ENCODE results near the gene CTNNA3. TPM values are rescaled to one million over a fixed set of nuclear protein-coding genes. Genes with fewer than 3 reads are reported as not detected.

CTNNA3 gene
- total RNA-seq, 4 donors from 2014 or later, result under 0.01 to 0.38 (median 0.27) TPM

- TF ChIP-seq, protein P1, sequence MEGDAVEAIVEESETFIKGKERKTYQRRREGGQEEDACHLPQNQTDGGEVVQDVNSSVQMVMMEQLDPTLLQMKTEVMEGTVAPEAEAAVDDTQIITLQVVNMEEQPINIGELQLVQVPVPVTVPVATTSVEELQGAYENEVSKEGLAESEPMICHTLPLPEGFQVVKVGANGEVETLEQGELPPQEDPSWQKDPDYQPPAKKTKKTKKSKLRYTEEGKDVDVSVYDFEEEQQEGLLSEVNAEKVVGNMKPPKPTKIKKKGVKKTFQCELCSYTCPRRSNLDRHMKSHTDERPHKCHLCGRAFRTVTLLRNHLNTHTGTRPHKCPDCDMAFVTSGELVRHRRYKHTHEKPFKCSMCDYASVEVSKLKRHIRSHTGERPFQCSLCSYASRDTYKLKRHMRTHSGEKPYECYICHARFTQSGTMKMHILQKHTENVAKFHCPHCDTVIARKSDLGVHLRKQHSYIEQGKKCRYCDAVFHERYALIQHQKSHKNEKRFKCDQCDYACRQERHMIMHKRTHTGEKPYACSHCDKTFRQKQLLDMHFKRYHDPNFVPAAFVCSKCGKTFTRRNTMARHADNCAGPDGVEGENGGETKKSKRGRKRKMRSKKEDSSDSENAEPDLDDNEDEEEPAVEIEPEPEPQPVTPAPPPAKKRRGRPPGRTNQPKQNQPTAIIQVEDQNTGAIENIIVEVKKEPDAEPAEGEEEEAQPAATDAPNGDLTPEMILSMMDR (IDR thresholded peaks at IDR 0.05; ENCODE audit: low read depth), result no peak
These were observed 1157.1 kb downstream of the CTNNA3 start for GRCh38 chr10:66538908-66539307.

DNA sequence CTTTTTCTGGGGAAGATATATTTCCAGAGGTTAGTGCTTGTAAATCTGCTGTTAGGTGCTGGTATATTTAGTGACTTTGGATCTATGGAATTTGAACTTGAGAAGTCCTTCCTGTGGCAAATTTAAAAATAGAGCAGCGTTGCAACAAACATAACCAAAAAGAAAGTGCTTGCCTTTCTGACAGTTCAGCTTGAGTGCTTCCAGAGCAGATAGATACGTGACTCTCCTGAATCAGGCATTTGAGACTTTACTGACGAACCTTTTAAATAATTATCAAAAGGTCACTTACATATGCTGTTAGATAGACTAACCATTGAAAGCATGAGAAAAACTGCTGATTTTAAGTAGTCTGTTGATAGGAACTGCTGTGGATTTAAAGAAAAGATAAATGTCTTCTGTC lies 1157.6 kb downstream of the CTNNA3 start:
- TF ChIP-seq, protein P1 (IDR thresholded peaks at IDR 0.05; ENCODE audit: low read depth), result no peak

GRCh38 chr10:66537186-66537585 lies 1158.8 kb downstream of the CTNNA3 start:
- TF ChIP-seq, protein P1 (IDR thresholded peaks at IDR 0.05; ENCODE audit: low read depth), result no peak

GRCh38 chr10:66535439-66535838 lies 1160.6 kb downstream of the CTNNA3 start:
- TF ChIP-seq, protein P1 (IDR thresholded peaks at IDR 0.05; ENCODE audit: low read depth), result no peak

DNA sequence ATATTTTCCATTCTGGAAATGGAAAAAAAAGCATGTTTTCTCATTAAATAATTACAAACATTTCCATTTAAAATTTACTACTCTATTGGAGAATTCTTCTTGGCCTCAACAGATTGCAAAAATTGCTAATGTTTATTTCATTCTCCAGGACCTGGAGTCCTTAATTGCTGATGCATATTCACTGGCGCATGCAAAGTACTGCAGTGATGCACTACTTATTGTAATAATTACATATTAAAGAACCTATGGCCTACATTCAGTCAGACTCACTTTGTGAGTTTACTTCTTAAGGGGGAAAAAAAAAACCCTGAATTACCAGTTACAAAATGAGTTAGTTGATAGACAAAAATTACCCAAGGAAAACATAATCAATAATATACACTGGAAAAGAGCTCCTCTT lies 1161.1 kb downstream of the CTNNA3 start:
- TF ChIP-seq, protein P1 (IDR thresholded peaks at IDR 0.05; ENCODE audit: low read depth), result no peak

- TF ChIP-seq, protein P1 (IDR thresholded peaks at IDR 0.05; ENCODE audit: low read depth), result no peak
These were observed 1174.5 kb downstream of the CTNNA3 start for GRCh38 chr10:66521506-66521905.

DNA sequence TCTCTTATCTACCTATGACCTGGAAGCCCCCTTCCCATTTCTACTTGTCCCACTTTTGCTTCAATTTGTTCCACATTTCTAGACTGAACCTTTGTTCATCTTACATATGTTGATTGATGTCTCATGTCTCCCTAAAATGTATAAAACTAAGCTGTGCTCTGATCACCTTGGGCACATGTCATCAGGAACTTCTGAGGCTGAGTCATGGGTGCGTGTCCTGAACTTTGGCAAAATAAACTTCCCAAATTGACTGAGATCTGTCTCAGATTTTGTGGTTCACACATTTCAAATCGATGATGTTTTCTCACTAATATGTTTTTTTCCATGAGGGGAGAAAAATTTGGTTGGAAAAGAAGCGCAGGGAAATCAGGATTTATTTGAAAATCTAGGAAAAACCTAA lies 1176.4 kb downstream of the CTNNA3 start:
- TF ChIP-seq, protein P1 (IDR thresholded peaks at IDR 0.05; ENCODE audit: low read depth), result no peak

Data from subcutaneous adipose tissue (tissue), 4 donors.